ENCODE data around the gene TRAPPC12.

TRAPPC12 gene

GRCh38 chr2:3527886-3528785, 148.6 kb downstream of the TRAPPC12 start:
- no peaks in the 10 kb centered on the region; a peak in 1 of 22 replicates for H3K9me3 ChIP-seq (replicated peaks in 1 of 11)
- no peaks in the 10 kb centered on the region for H4K20me1 ChIP-seq
- H3K27me3 ChIP-seq: no peaks in the 10 kb centered on the region
- TF ChIP-seq Cebpa-rat (IDR thresholded peaks at IDR 0.05): no peak
- no peak overlapping the region for H3K4me2 ChIP-seq
- H3K27ac ChIP-seq: no peak overlapping the region
- H3K36me3 ChIP-seq: peaks cover 0 to 14% (median under 1%) of the 10 kb centered on the region in 11 experiments; a peak in 6 of 22 replicates
- H3K4me3 ChIP-seq: no peak overlapping the region
- H3K4me1 ChIP-seq: peaks cover 0 to 22% (median 5%) of the 10 kb centered on the region in 10 experiments; a peak in 10 of 20 replicates
- H3K9ac ChIP-seq: no peak overlapping the region

Measured in BLaER1 treated with 17β-estradiol and CSF1 and Interleukin-3, amounts not matched to agents 10 nM and 100 nM (cell line).